TTC549 (cell line): ENCODE measurements around the gene UPK3A.

Experiments
- FAIRE-seq: peaks from 2 replicates; lab custom pipeline; 2012; peaks lifted over from hg19 to GRCh38; lab: Jason Lieb, UNC

Gene UPK3A

DNA sequence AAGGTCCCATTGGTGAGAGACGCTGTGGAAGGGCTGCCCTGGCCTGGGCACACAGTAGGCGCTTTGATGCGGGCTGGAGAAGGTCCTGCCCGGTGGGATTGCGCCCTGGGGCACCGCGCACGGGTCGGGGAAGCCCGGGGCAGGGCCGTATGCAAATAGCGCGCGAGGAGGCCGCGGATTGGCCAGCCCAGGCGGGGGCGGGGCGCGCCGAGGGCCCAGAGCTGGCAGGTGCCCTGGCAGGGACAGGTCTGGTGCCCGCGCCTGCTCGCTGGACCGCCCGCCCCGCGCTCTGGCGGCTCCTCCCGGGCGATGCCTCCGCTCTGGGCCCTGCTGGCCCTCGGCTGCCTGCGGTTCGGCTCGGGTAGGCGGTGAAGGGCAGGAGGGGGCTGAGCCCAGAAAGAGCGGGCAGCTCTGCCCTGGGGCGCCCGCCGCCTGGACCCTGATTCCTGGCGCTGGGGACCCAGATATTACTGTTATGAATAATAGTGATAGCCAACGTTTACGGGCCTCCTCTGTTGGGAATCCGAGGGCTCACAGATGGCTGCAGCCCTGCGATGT lies at the start of gene UPK3A:
Gene UPK3A, plus strand, starts transcription at position 245 of the 558 bp plus-strand sequence. Its CDS starts 65 bp downstream, at position 310.
- no peak for FAIRE-seq

DNA sequence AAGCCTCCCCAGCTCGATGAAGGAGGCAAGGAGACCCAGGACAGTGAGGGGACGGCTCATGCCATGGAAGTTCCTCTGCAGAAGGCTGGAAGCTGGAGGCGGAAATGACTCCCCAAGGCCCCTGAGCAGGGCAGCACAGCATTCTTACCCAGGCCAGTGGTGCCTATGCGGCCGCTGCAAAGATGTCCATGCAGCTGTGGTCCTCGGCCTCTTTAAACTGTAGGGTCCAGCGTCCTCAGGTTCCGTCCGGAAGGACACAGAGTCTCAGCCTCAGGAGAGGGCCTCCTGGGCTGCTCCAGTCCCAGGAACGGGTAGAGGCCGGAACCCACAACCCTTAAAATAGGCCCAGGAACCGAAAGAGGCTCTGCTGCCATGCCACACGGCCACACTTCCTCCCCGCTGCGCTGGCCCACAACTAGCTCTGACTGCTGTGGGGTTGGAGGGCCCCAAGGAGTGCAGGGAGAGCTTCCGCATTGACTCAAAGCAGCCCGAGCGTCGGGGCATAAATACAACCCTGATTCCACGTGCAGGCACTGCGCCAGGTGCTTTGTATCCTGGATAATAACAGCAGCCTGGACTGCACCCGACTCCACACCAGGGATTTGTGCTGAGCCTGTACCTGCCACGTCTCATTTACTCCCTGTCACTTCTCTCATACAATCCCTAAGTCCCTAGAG lies 49.5 kb upstream of the UPK3A start:
- no peak for FAIRE-seq

DNA sequence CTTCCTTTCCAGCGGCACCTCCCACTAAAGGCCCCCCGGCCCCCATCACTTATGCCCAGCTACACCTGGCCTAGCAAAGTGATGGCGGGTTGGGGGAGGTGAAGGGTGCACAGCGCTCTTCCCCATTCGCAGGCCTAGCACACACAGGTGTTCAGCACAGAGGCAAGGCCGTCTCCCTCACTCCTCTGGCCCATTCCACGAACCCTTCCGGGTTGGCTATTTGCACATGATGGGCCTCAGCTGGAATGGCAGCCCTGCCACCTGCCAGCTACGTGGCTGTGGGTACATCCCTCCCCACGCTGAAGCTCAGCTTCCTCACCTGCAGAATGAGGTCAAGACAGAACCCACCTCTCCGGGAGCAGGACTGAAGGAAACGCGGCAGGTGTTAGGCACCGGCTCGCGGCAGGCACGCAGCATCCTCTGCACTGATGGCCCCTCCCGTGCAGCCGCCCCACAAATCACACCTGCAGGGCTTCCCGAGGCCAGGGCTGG lies 48.9 kb upstream of the UPK3A start:
- no peak for FAIRE-seq

DNA sequence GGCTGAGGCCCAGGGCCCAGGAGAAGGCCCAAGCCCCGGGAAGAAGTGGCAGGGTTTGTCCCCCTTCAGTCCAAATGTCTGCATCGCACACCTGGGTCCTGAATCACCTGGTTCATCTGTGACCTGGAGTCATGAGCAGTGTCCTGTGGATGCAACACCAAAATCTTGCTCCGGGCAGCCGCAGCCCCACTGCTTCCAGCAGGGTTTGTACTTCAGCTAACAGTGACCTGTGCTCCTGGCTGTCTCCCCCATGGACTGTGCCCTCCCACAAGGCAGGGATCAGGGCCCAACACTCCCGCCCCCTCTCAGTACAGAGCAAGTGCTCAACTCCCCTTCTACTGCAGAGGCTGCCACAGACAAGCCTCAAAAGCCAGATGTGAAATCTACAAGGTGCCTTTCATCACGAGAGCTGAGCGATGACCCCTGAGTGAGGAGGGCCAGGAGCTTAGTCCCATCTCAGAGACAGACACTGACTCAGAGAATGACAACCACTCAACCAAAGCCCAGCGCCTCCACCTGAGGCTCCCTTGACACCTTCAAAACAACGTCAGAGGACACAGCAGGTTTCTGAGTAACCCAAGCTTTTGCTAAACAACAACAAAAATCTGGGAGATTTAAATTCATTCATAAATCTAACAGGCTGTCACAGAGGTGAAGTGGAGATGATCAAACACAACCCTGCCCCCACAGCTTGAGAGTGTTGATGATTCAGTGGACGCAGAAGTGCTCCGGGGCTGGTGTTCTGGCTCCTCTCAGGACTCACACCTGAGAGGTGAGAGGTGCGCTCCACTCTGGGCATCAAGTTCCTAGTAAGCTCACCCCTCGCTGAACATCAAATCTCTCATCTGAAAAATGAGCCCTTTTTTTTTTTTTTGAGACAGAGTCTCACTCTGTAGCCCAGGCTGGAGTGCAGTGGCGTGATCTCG lies 47.4 kb upstream of the UPK3A start:
- no peak for FAIRE-seq

GRCh38 chr22:45238076-45238956 lies 46.4 kb upstream of the UPK3A start:
- FAIRE-seq: no peak

GRCh38 chr22:45238957-45239680 lies 45.6 kb upstream of the UPK3A start:
- no peak for FAIRE-seq

DNA sequence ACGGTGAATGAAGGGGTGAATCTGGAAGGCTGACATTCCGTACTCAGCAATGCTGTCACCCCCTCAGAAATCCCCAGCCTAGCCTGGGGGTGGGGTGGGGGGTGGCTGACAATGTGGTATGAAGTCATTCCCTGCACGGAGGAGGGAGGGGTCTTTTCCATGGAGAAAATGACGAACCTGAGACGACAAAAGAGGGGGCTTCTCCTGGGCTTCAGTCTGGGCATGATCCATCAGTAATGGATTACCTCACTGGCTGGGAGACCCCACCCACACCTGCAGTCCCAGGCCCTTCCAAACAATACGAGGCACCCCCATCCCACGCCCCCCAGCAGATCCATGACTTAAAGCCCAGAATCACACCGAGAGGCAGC lies 45.1 kb upstream of the UPK3A start:
- no peak for FAIRE-seq

DNA sequence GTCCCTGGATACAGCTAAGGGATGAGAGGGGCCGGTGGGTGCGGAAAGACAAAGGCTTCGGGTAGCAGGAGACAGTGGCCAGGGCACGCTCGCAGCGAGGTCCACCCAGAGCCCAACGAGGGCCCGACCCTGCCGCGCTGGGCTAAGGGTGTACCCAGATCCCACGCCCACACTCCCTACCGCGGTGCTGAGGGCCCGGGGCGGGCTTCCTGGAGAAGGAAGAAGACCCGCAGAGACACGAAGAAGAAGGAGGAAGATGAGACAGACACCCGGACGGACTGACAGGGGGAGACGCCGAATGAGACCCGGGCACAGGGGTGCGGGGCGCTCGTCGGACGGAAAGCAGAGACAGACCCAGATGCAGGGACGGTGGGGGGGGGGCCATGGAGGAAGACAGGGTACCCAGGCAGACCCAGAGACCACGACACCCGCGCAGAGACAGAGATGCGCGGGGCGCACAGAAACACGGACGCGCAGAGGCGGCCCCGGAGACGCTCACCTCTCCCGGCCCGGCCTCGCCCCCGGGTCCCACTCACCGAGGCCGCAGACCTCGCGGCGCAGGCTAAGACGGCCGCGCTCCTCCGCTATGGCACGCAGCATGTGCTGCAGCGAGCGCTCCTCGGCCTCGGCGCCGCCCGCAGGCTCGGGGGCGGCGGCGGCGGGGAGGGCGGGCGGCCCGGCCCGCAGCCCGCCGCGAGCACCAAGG lies 44.5 kb upstream of the UPK3A start:
- no peak for FAIRE-seq

DNA sequence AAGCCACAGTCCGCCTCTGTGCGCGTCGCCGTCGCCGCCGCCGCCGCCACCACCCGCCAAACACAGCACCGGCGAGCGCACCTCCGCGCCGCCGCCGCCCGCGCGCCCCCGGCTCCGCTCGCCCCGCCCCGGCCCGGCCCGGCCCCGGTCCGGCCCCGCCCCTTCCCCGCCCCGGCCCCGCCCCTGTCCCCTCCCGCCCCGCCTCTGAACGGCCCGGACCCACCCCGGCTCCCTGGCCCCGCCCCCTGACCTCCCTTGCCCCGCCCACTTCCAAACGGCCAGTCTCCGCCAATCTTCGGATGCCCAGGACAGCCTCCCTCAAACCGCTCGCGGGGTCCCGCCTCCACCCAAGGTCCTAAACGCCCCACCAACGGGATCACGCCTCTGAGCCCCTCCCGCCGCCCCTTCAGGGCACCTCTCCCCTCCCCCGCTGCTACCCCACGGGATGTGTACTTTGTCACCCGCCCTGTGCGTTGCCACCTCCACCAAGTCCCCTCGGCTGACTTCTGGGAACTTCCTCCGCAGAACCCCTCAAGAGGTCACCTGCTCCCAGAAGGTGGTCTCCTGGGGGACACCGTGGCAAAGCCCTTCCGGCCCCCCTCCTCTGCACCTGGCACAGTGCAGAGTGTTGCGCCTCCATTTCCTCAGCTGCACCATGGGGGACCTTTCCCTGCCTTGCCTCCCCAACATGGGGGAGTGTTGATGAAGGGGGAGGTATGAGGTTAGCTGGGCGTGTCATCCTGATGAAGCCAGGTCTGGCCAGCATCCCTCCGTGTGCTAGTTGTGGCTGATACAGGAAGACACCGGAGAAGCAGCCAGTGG lies 43.7 kb upstream of the UPK3A start, which contains the start of gene KIAA0930:
Gene KIAA0930, minus strand, starts transcription at position 85 of the 822 bp plus-strand sequence. CDS start 191 bp downstream, outside the sequence.
- FAIRE-seq: no peak

GRCh38 chr22:45242778-45243191 lies 42.0 kb upstream of the UPK3A start:
- FAIRE-seq: no peak

DNA sequence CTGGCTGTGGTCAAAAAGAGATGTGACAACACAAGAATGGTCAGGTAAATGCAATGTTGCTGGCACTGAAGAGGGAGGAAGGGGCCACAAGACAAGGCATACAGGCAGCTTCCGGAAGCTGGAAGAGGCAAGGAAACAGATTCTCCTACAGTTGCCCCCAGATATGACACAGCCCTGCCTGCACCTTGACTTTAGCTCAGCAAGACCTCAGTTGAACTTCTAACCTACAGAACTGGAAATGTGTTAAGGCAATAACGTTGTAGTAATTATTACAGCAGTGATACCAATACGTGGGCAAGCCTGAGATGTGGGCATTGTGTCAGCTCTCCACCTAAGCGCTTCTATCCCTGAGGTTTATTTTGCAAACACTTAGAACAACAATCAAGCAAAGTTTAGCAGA lies 39.8 kb upstream of the UPK3A start:
- FAIRE-seq: no peak

GRCh38 chr22:45246060-45246985 lies 38.4 kb upstream of the UPK3A start:
- FAIRE-seq: no peak

DNA sequence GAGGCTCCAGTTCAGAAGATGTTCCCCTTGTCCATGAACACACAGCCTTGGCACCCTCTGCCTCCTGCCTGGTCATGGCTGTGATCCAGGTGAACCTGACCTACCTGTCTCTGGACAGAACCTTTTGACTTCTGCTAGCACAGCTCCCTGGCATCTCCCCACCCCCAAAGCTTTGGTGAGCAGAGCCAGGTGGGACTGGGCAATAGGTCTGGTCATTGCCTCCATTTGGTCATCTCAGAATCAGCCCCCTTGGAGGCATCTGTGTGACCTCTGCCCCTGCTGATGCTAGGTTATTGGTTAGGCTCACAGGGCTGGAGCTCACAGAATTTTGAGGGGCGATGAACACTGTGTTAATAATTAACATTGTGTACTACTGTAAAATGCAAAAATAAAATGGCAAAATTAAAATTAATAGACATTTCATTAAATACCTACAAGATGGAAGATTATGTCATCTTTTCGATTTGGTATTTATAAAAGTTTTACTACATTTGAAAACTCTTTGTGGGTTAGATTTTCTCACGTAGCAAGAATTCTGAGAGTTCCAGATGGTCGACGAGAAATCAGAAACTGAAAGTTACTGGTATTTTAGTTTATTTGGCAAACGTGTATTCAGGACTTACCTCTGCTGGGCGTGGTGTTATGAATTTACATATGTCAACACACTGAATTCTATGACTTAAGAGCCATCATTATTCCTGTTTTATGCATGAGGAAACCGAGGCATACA lies 35.8 kb upstream of the UPK3A start:
- no peak for FAIRE-seq

GRCh38 chr22:45251825-45252224 lies 32.9 kb upstream of the UPK3A start:
- no peak for FAIRE-seq

DNA sequence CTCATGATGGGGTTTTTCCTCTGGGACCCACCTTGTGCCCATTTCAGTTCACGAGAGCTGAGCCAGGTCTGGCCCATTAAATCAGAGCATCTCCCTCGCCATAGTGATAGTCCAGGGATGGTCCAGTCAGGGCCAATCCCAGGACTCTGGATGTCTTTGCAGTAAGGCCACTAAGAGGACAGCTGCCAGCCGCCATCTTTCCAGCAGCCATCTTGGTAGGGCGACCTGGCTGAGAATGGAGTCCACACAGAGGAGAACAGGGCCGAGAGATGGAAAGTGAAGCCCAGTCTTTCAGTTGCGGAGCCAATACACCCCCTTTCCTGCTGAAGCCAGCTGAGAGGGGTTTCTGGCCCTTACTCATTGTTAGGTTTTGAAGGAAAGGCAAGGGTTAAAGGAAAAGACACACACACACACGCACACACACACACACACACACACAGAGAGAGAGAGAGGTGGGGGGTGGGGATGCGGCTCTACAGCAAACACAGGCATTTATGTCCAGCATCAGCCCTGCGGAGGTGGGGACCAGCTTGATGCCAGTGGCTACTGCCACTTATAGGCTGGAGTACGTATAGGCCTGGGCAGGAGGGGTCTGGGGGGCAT lies 31.6 kb upstream of the UPK3A start:
- no peak for FAIRE-seq

- FAIRE-seq: no peak
Measured at GRCh38 chr22:45254388-45254787, 30.4 kb upstream of the UPK3A start.

DNA sequence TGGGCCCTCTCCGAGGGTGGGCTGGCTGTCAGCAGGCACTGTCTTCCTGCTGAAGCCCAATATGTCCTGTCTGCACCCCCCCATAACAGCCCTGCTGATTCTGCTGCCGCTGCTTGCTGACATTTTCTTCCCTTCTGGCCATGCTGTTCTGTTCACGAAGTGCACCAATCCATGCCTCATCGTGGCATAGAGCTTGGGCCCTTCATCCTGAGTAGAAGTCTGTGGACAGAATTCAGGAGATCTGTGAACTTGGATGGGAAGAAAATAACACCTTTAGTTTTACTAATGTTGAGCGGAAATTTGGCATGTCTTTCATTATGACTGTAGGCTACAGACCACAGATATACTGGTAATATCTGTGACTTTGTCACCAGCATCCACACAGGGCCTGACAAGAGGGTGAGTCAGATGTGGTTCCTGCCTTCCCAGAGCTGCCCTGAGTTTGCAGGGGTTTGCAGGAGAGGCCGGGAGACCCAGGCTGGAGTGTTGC lies 29.9 kb upstream of the UPK3A start:
- no peak for FAIRE-seq
